ENCODE data around the gene ZDHHC14.

Gene ZDHHC14

GRCh38 chr6:157714153-157714490 is 333.1 kb downstream of the ZDHHC14 start:
- H3K27ac ChIP-seq (replicated peaks) = no peak overlapping the region
- DNase-seq (ENCODE audit: low read depth in 1 of 2, low spot score in 1 of 2) = no peak
- no peak for TF ChIP-seq SPI1 (IDR thresholded peaks at IDR 0.05; ENCODE audit: borderline replicate concordance, low read depth)
- TF ChIP-seq POLR2AphosphoS5 (IDR thresholded peaks at IDR 0.05; ENCODE audit: low read depth) = no peak
- TF ChIP-seq, protein P1, sequence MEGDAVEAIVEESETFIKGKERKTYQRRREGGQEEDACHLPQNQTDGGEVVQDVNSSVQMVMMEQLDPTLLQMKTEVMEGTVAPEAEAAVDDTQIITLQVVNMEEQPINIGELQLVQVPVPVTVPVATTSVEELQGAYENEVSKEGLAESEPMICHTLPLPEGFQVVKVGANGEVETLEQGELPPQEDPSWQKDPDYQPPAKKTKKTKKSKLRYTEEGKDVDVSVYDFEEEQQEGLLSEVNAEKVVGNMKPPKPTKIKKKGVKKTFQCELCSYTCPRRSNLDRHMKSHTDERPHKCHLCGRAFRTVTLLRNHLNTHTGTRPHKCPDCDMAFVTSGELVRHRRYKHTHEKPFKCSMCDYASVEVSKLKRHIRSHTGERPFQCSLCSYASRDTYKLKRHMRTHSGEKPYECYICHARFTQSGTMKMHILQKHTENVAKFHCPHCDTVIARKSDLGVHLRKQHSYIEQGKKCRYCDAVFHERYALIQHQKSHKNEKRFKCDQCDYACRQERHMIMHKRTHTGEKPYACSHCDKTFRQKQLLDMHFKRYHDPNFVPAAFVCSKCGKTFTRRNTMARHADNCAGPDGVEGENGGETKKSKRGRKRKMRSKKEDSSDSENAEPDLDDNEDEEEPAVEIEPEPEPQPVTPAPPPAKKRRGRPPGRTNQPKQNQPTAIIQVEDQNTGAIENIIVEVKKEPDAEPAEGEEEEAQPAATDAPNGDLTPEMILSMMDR (IDR thresholded peaks at IDR 0.05; ENCODE audit: insufficient read depth, low read length) = no peak
- no peak for TF ChIP-seq GABPA (IDR thresholded peaks at IDR 0.05; ENCODE audit: low read depth)
- TF ChIP-seq, protein P2, sequence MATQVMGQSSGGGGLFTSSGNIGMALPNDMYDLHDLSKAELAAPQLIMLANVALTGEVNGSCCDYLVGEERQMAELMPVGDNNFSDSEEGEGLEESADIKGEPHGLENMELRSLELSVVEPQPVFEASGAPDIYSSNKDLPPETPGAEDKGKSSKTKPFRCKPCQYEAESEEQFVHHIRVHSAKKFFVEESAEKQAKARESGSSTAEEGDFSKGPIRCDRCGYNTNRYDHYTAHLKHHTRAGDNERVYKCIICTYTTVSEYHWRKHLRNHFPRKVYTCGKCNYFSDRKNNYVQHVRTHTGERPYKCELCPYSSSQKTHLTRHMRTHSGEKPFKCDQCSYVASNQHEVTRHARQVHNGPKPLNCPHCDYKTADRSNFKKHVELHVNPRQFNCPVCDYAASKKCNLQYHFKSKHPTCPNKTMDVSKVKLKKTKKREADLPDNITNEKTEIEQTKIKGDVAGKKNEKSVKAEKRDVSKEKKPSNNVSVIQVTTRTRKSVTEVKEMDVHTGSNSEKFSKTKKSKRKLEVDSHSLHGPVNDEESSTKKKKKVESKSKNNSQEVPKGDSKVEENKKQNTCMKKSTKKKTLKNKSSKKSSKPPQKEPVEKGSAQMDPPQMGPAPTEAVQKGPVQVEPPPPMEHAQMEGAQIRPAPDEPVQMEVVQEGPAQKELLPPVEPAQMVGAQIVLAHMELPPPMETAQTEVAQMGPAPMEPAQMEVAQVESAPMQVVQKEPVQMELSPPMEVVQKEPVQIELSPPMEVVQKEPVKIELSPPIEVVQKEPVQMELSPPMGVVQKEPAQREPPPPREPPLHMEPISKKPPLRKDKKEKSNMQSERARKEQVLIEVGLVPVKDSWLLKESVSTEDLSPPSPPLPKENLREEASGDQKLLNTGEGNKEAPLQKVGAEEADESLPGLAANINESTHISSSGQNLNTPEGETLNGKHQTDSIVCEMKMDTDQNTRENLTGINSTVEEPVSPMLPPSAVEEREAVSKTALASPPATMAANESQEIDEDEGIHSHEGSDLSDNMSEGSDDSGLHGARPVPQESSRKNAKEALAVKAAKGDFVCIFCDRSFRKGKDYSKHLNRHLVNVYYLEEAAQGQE (IDR thresholded peaks at IDR 0.05; ENCODE audit: insufficient replicate concordance, low read depth) = no peak

DNA sequence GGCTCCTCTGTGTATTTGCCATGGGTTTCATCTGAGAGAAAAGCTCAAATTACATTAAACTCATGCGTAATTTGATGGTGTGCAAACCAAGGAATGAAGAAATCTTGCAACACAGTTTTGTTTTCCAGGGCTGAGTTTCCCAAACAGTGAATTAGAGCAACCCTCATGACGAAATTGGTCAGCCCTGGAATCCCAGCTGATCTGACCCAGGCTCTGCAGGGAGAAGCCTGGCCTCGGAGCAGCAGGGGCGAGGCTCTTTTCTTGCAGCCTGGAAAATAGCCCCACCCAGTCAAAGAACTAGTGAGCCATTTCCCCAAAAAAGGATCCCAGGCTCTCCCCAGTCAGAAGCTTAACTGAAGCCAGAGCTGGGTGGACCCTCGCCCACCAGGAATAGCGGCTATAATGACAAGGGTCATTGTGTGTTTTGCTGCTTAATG is 334.8 kb downstream of the ZDHHC14 start:
- Histone ChIP-seq H3K27ac (replicated peaks) (no peak overlapping the region), H3K27me3 (ENCODE audit: insufficient read depth, poor library complexity, severe bottlenecking) (no peaks in the 10 kb centered on the region)
- TF ChIP-seq, protein P1 (IDR thresholded peaks at IDR 0.05; ENCODE audit: insufficient read depth, low read length) = no peak
- TF ChIP-seq GABPA (IDR thresholded peaks at IDR 0.05; ENCODE audit: low read depth) (no peak), SPI1 (IDR thresholded peaks at IDR 0.05; ENCODE audit: borderline replicate concordance, low read depth) (no peak), POLR2AphosphoS5 (IDR thresholded peaks at IDR 0.05; ENCODE audit: low read depth) (no peak)
- TF ChIP-seq, protein P2 (IDR thresholded peaks at IDR 0.05; ENCODE audit: insufficient replicate concordance, low read depth) = no peak

More at GRCh38 chr6:157714153-157714490, 333.1 kb downstream of the ZDHHC14 start:
- Histone ChIP-seq H3K27me3 (ENCODE audit: insufficient read depth, poor library complexity, severe bottlenecking) (no peaks in the 10 kb centered on the region), H3K4me3 (replicated peaks; ENCODE audit: insufficient read depth, low read length) (no peak overlapping the region)

GRCh38 chr6:157716251-157716995 is 335.4 kb downstream of the ZDHHC14 start:
- no peak overlapping the region for H3K4me3 ChIP-seq (replicated peaks; ENCODE audit: insufficient read depth, low read length)
- H3K27ac ChIP-seq (replicated peaks) = no peak overlapping the region
- TF ChIP-seq GABPA (IDR thresholded peaks at IDR 0.05; ENCODE audit: low read depth) (no peak), SPI1 (IDR thresholded peaks at IDR 0.05; ENCODE audit: borderline replicate concordance, low read depth) (no peak), POLR2AphosphoS5 (IDR thresholded peaks at IDR 0.05; ENCODE audit: low read depth) (no peak)
- TF ChIP-seq, protein P1 (IDR thresholded peaks at IDR 0.05; ENCODE audit: insufficient read depth, low read length) = no peak
- TF ChIP-seq, protein P2 (IDR thresholded peaks at IDR 0.05; ENCODE audit: insufficient replicate concordance, low read depth) = no peak
- H3K27me3 ChIP-seq (ENCODE audit: insufficient read depth, poor library complexity, severe bottlenecking) = no peaks in the 10 kb centered on the region
- DNase-seq (ENCODE audit: low read depth in 1 of 2, low spot score in 1 of 2) = no peak

More for the DNA sequence above, 334.8 kb downstream of the ZDHHC14 start:
- no peak for DNase-seq (ENCODE audit: low read depth in 1 of 2, low spot score in 1 of 2)
- no peak overlapping the region for H3K4me3 ChIP-seq (replicated peaks; ENCODE audit: insufficient read depth, low read length)
